Suprapubic skin (tissue), 4 donors: ENCODE results near the gene JAK1.

Experiments
- CTCF ChIP-seq, 2 donors: fragments of 200-600 bp in 1 of 2; fragments of 450-650 bp in 1 of 2; sonication (generic) in 1 of 2; IDR thresholded peaks; one replicate each; pipeline ENCODE4 v1.5.1; 2016 to 2019; ENCODE audit warnings: antibody characterized with exemption in 2 of 2, mild to moderate bottlenecking in 1 of 2, moderate library complexity in 1 of 2
- EP300 ChIP-seq: sonication (generic); formaldehyde crosslinking; IDR thresholded peaks from one replicate; pipeline ENCODE4 v1.6.1; 2017; ENCODE audit warnings: antibody characterized with exemption
- POLR2A ChIP-seq, 2 donors: fragments of 450-650 bp; IDR thresholded peaks; one replicate each; pipeline ENCODE4 v1.6.1; 2017; ENCODE audit warnings: antibody characterized with exemption in 2 of 2, mild to moderate bottlenecking in 2 of 2, moderate library complexity in 2 of 2
- POLR2AphosphoS5 ChIP-seq, 3 donors: sonication (generic); formaldehyde crosslinking; IDR thresholded peaks; one replicate each; pipeline ENCODE4 v1.6.1; 2017; ENCODE audit warnings: antibody characterized with exemption in 3 of 3

- no peak for TF ChIP-seq CTCF (IDR thresholded peaks at IDR 0.05)
- TF ChIP-seq POLR2AphosphoS5 (IDR thresholded peaks at IDR 0.05), result no peak
- no peak for TF ChIP-seq POLR2A (IDR thresholded peaks at IDR 0.05)
- no peak for TF ChIP-seq EP300
Measured at GRCh38 chr1:64854674-64855073, 111.7 kb downstream of the JAK1 start.
